Adrenal gland (tissue), 5 donors: ENCODE data around the gene KIF6.

Experiments used
- CTCF ChIP-seq, 6 experiments: fragments of 450-650 bp in 4 of 6; fragments of 200-600 bp in 2 of 6; sonication (generic) in 1 of 6; IDR thresholded peaks; 1 replicate in 5 of 6; 2 replicates in 1 of 6; pipeline versions ENCODE4 v1.5.1 to v1.8.0; 2016 to 2021; ENCODE audit warnings: antibody characterized with exemption in 6 of 6, mild to moderate bottlenecking in 2 of 6, moderate library complexity in 1 of 6
- POLR2A ChIP-seq, 2 donors: fragments of 450-650 bp; IDR thresholded peaks; one replicate each; pipeline ENCODE4 v1.6.1; 2017; ENCODE audit warnings: antibody characterized with exemption in 2 of 2, mild to moderate bottlenecking in 2 of 2, moderate library complexity in 1 of 2
- donor health status: DM: no; HTN: no; CAD: no.

DNA sequence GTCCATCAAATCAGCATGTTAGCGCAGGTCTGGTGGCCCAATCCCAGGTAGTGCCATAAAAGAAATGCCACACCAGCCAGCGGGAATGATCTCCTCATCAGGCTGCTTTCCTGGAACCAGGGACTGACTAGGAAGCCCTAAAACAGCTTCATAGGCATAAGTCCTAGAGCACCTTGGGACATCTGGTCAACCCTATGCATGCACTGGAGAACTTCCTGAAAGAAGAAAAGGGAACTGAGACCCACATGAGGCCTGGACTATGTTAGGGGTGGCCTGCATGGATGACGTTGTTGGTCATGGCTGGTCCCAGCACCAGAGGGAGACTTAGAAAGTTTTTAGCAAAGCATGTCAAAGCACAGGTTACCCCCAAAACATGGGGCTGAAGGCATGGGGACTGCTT, 395.2 kb downstream of the KIF6 start:
- TF ChIP-seq CTCF (IDR thresholded peaks at IDR 0.05) (no peak), POLR2A (IDR thresholded peaks at IDR 0.05) (no peak)
